Measurements from ENCODE around the gene P2RY12. TPM values are rescaled to one million over a fixed set of nuclear protein-coding genes. Genes with fewer than 3 reads are reported as not detected.

Gene P2RY12
- total and polyA plus RNA-seq, 9 of the 15 experiments (the other 6 are each of a cell fraction or from before 2014, with no cell fraction given): not detected

- Histone ChIP-seq H3K27ac (ENCODE audit: extremely low read depth, low read depth, low read length) (no peak overlapping the region), H3K4me2 (ENCODE audit: insufficient read depth, low read length) (no peak overlapping the region), H3K9ac (ENCODE audit: insufficient read depth in 1 of 2, low read depth in 2 of 2, low read length in 2 of 2) (no peak overlapping the region), H3K4me1 (replicated peaks in 1 of 2; ENCODE audit: control insufficient read depth in 2 of 2, insufficient read depth in 2 of 2, low read length in 2 of 2) (no peaks in the 10 kb centered on the region), H3K9me1 (ENCODE audit: control insufficient read depth, insufficient read depth, low read length) (no peaks in the 10 kb centered on the region), H3K79me2 (ENCODE audit: control insufficient read depth, insufficient read depth, low read length) (no peaks in the 10 kb centered on the region), H3K27me3 (ENCODE audit: control insufficient read depth in 2 of 2, insufficient read depth in 2 of 2, low read length in 2 of 2) (peaks cover 0 to 5% of the 10 kb centered on the region in 2 experiments; a peak in 2 of 5 replicates), H3K9me3 (replicated peaks; ENCODE audit: control insufficient read depth, insufficient read depth, low read depth, low read length) (no peaks in the 10 kb centered on the region), H2AFZ (ENCODE audit: low read depth, low read length) (no peak overlapping the region), H4K20me1 (replicated peaks; ENCODE audit: control insufficient read depth, insufficient read depth, low read length) (no peaks in the 10 kb centered on the region), H3K4me3 (no peak overlapping the region), H3K36me3 (ENCODE audit: control insufficient read depth, insufficient read depth, low read length) (no peaks in the 10 kb centered on the region)
- CTCF ChIA-PET (ENCODE audit: low intra/inter-chr PET ratio): no interaction called here
- no TSS peak for BruUV-seq (replicated peaks)
- FAIRE-seq: no peak
- no peak for ATAC-seq
- no peak for DNase-seq (ENCODE audit: extremely low read depth in 1 of 4, low spot score in 3 of 4)
- intact Hi-C loops (cut with micrococcal nuclease) (no loop called here), in situ Hi-C loops (cut with MboI) (no loop called here)
- WGBS (ENCODE audit: insufficient coverage, low coverage, missing lambda C conversion rate): 0% methylated on average over 2 of the region's 2 CpGs
- TF ChIP-seq FUS (optimal IDR thresholded peaks at IDR 0.05; ENCODE audit: low read depth, low read length) (no peak), MAX (CRISPR knock-in tag; IDR thresholded peaks at IDR 0.05) (no peak), SMC3 (conservative IDR thresholded peaks at IDR 0.05; ENCODE audit: insufficient read depth, low read depth, low read length) (no peak)
- POLR2A ChIA-PET: no interaction called here
Observed at GRCh38 chr3:151345859-151346258, 38.7 kb downstream of the P2RY12 start.

- in situ Hi-C loops (cut with MboI): no loop called here
- no peaks in the 10 kb centered on the region for H3K9me1 ChIP-seq (ENCODE audit: control insufficient read depth, insufficient read depth, low read length)
- ChIA-PET CTCF (ENCODE audit: low intra/inter-chr PET ratio) (interaction anchor here (0.6 kb wide), 1 partner anchor 57 kb away, joined by 4 read pairs; no protein-coding TSS in a partner anchor), POLR2A (interaction anchor here (0.6 to 1.0 kb wide), 2 partner anchors 11 to 672 kb away, joined by 3 read pairs; no protein-coding TSS in a partner anchor)
- ATAC-seq: no peak
- intact Hi-C loops (cut with micrococcal nuclease): no loop called here
- no peaks in the 10 kb centered on the region for H4K20me1 ChIP-seq (replicated peaks; ENCODE audit: control insufficient read depth, insufficient read depth, low read length)
- H3K36me3 ChIP-seq (ENCODE audit: control insufficient read depth, insufficient read depth, low read length): no peaks in the 10 kb centered on the region
- H3K4me2 ChIP-seq (ENCODE audit: insufficient read depth, low read length): no peak overlapping the region
- FAIRE-seq: no peak
- BruUV-seq (replicated peaks): no TSS peak
- no peaks in the 10 kb centered on the region for H3K9me3 ChIP-seq (replicated peaks; ENCODE audit: control insufficient read depth, insufficient read depth, low read depth, low read length)
- 15% methylated on average over 2 of the region's 2 CpGs for WGBS (ENCODE audit: insufficient coverage, low coverage, missing lambda C conversion rate)
- H2AFZ ChIP-seq (ENCODE audit: low read depth, low read length): no peak overlapping the region
- H3K4me3 ChIP-seq: no peak overlapping the region
- DNase-seq (ENCODE audit: extremely low read depth in 1 of 4, low spot score in 3 of 4): no peak
- no peaks in the 10 kb centered on the region for H3K79me2 ChIP-seq (ENCODE audit: control insufficient read depth, insufficient read depth, low read length)
- H3K27ac ChIP-seq (ENCODE audit: extremely low read depth, low read depth, low read length): no peak overlapping the region
- no peaks in the 10 kb centered on the region for H3K4me1 ChIP-seq (replicated peaks in 1 of 2; ENCODE audit: control insufficient read depth in 2 of 2, insufficient read depth in 2 of 2, low read length in 2 of 2)
- no peak overlapping the region for H3K9ac ChIP-seq (ENCODE audit: insufficient read depth in 1 of 2, low read depth in 2 of 2, low read length in 2 of 2)
- no peaks in the 10 kb centered on the region; a peak in 1 of 5 replicates for H3K27me3 ChIP-seq (ENCODE audit: control insufficient read depth in 2 of 2, insufficient read depth in 2 of 2, low read length in 2 of 2)
- no peak for TF ChIP-seq PKNOX1 (IDR thresholded peaks at IDR 0.05)
- TF ChIP-seq MYNN (IDR thresholded peaks at IDR 0.05): no peak
- no peak for TF ChIP-seq MYNN (CRISPR knock-in tag; IDR thresholded peaks at IDR 0.05)
- TF ChIP-seq SMARCE1 (IDR thresholded peaks at IDR 0.05): no peak
- TF ChIP-seq ZNF23 (CRISPR knock-in tag; IDR thresholded peaks at IDR 0.05): no peak
- TF ChIP-seq HMG20B (CRISPR knock-in tag; IDR thresholded peaks at IDR 0.05): no peak
- TF ChIP-seq THRB (CRISPR knock-in tag; conservative IDR thresholded peaks at IDR 0.05): no peak
- no peak for TF ChIP-seq ATF3 (IDR thresholded peaks at IDR 0.05)
- no peak for TF ChIP-seq ATF3 (CRISPR knock-in tag; conservative IDR thresholded peaks at IDR 0.05)
- TF ChIP-seq DLX4 (CRISPR knock-in tag; IDR thresholded peaks at IDR 0.05): no peak
- TF ChIP-seq NFRKB (IDR thresholded peaks at IDR 0.05; ENCODE audit: low read depth): no peak
Observed at GRCh38 chr3:151331696-151332095, 52.9 kb downstream of the P2RY12 start.

Measured in K562 (cell line).